ENCODE data around the gene CDH23.

Gene CDH23

GRCh38 chr10:71688256-71688655, 291.5 kb downstream of the CDH23 start:
- ChIA-PET POLR2A (no interaction called here), CTCF (interaction anchor here (7.2 kb wide), 1 partner anchor 9 kb away, joined by 38 read pairs; no protein-coding TSS in a partner anchor)
- H3K4me3 ChIP-seq (ENCODE audit: low read depth, low read length), result no peak overlapping the region
- no peak for TF ChIP-seq CTCF (IDR thresholded peaks at IDR 0.05; ENCODE audit: insufficient read depth, low read length, missing control alignments)
- no peak for DNase-seq (ENCODE audit: low read depth, low spot score)

DNA sequence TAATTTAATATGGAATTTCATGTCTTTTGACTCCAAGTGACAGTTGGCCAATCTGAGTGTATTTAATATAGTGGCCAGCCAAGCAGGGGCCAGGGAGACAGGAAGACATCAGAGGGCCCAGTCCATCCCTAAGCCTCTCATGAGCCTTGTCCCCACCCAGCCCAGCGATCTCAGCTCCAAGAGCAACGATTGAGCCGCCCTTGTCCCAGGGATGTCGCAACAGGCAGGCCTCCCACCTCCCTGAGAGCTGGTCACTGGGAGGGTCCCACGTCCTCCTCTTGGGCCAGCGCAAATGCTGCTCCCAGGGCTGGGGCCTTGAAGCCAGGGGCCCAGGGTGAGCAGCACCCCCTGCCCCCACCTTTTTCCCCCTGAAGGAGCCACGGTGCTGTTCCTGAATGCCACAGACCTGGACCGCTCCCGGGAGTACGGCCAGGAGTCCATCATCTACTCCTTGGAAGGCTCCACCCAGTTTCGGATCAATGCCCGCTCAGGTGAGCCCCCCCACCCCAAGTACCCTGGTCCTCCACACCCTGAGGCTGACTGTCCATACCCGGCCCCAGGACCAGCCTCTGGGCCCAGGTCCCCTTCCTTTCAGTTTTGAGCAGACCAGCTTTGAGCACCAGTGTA, 293.5 kb downstream of the CDH23 start:
- POLR2A ChIA-PET, result no interaction called here
- CTCF ChIA-PET, result interaction anchor here (1.0 to 11.5 kb wide), 4 partner anchors 11 to 374 kb away, joined by 3 to 105 read pairs (median 3); partner anchors contain the start of genes SLC29A3 and VSIR
- no peak for DNase-seq (ENCODE audit: low read depth, low spot score)
- no peak overlapping the region for H3K4me3 ChIP-seq (ENCODE audit: low read depth, low read length)
- no peak for TF ChIP-seq CTCF (IDR thresholded peaks at IDR 0.05; ENCODE audit: insufficient read depth, low read length, missing control alignments)

- DNase-seq (ENCODE audit: low read depth, low spot score), result no peak
- ChIA-PET CTCF (interaction anchor here (1.1 to 11.5 kb wide), 2 partner anchors 10 to 375 kb away, joined by 3 to 105 read pairs; partner anchors contain the start of gene SLC29A3), POLR2A (no interaction called here)
- H3K4me3 ChIP-seq (ENCODE audit: low read depth, low read length), result no peak overlapping the region
- no peak for TF ChIP-seq CTCF (IDR thresholded peaks at IDR 0.05; ENCODE audit: insufficient read depth, low read length, missing control alignments)
Observed at GRCh38 chr10:71691405-71691804, 294.7 kb downstream of the CDH23 start.

DNA sequence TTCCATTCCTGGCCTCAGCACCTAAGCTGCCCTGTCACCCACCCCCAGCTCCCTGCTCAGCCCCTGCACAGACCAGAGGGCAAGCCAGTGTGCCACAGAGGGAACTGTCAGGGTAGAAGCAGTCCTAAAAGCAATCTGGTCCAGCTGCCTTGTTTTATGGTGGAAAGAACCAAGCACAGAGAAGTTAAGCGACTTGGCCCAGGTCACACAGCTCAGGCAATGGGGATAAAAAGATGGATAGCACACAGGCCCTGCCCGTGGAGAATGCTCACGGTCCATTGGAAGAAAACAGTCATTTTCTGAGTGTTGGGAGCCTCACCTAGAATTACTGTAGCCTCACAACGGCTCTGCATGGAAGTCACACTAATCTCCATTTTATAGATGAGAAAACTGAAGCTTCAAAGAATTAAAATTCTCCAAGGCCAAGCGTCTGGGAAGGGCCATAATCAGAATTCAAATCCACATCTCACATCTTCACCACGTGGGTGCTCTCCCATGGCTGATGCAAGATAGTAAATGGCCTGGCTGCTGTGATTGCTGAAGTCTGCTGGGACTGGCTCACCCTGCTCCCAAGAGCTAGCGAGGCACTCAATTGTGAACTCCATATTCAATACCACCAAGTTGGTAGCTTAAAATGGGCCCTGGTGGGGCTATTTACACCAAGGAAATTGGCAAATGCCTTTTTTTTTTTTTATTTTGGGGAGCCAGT, 296.0 kb downstream of the CDH23 start:
- no peak for DNase-seq (ENCODE audit: low read depth, low spot score)
- no peak for TF ChIP-seq CTCF (IDR thresholded peaks at IDR 0.05; ENCODE audit: insufficient read depth, low read length, missing control alignments)
- POLR2A ChIA-PET, result no interaction called here
- CTCF ChIA-PET, result interaction anchor here (1.0 to 11.5 kb wide), 5 partner anchors 14 to 376 kb away, joined by 3 to 105 read pairs (median 4); partner anchors contain the start of genes SLC29A3 and VSIR
- no peak overlapping the region for H3K4me3 ChIP-seq (ENCODE audit: low read depth, low read length)

- CTCF ChIA-PET, result interaction anchor here (1.0 to 11.5 kb wide), 6 partner anchors 14 to 377 kb away, joined by 3 to 105 read pairs (median 16); partner anchors contain the start of genes SLC29A3 and VSIR
Observed at GRCh38 chr10:71693377-71693776, 296.7 kb downstream of the CDH23 start.

More at GRCh38 chr10:71693377-71693776, 296.7 kb downstream of the CDH23 start:
- no peak overlapping the region for H3K4me3 ChIP-seq (ENCODE audit: low read depth, low read length)
- TF ChIP-seq CTCF (IDR thresholded peaks at IDR 0.05; ENCODE audit: insufficient read depth, low read length, missing control alignments), result no peak
- no peak for DNase-seq (ENCODE audit: low read depth, low spot score)
- POLR2A ChIA-PET, result no interaction called here
